ENCODE data around the gene TRABD. TPM values are rescaled to one million over a fixed set of nuclear protein-coding genes. Genes with fewer than 3 reads are reported as not detected.

Gene TRABD
- total and polyA plus RNA-seq, 2 donors (not counting 1 experiment from before 2014, with no cell fraction given), result 11.8 to 17.2 TPM

- H3K4me2 ChIP-seq (ENCODE audit: extremely low read depth, insufficient read depth, low read length), result no peak overlapping the region
- no peak for TF ChIP-seq EZH2 (IDR thresholded peaks at IDR 0.05; ENCODE audit: low read length, missing control alignments)
- no peak for TF ChIP-seq CTCF (conservative IDR thresholded peaks at IDR 0.05 in 1 of 2, IDR thresholded peaks at IDR 0.05 in 1 of 2; ENCODE audit: low read depth in 1 of 2, low read length in 2 of 2)
- H3K79me2 ChIP-seq (ENCODE audit: control insufficient read depth, insufficient read depth, low read length), result peaks cover 15% of the 10 kb centered on the region
- no peak overlapping the region for H3K27ac ChIP-seq (ENCODE audit: insufficient read depth, low read length)
- H3K4me1 ChIP-seq (ENCODE audit: control insufficient read depth, extremely low read depth, insufficient read depth, low read length), result no peaks in the 10 kb centered on the region
- H3K4me3 ChIP-seq (replicated peaks in 1 of 4; ENCODE audit: control extremely low read depth in 1 of 4, insufficient read depth in 1 of 4, low read depth in 3 of 4, low read length in 4 of 4), result no peak overlapping the region
- no peak overlapping the region for H2AFZ ChIP-seq (ENCODE audit: low read length)
- H3K27me3 ChIP-seq (ENCODE audit: control insufficient read depth, insufficient read depth, low read length), result no peaks in the 10 kb centered on the region
- H3K9ac ChIP-seq (ENCODE audit: insufficient read depth, low read length), result no peak overlapping the region
- H3K36me3 ChIP-seq (ENCODE audit: control insufficient read depth, insufficient read depth, low read length), result peaks cover 49% of the 10 kb centered on the region
- H4K20me1 ChIP-seq (ENCODE audit: control insufficient read depth, extremely low read depth, insufficient read depth, low read length), result peaks cover 4% of the 10 kb centered on the region
- DNase-seq (ENCODE audit: low read depth in 2 of 2), result no peak
- no peaks in the 10 kb centered on the region for H3K9me3 ChIP-seq (ENCODE audit: control insufficient read depth, insufficient read depth, low read depth, low read length)
Measured at GRCh38 chr22:50216055-50216683, 30.5 kb downstream of the TRABD start.

- peaks cover 4% of the 10 kb centered on the region for H4K20me1 ChIP-seq (ENCODE audit: control insufficient read depth, extremely low read depth, insufficient read depth, low read length)
- no peak overlapping the region for H3K4me2 ChIP-seq (ENCODE audit: extremely low read depth, insufficient read depth, low read length)
- TF ChIP-seq EZH2 (IDR thresholded peaks at IDR 0.05; ENCODE audit: low read length, missing control alignments) (no peak), CTCF (conservative IDR thresholded peaks at IDR 0.05 in 1 of 2, IDR thresholded peaks at IDR 0.05 in 1 of 2; ENCODE audit: low read depth in 1 of 2, low read length in 2 of 2) (no peak)
- peaks cover 51% of the 10 kb centered on the region for H3K36me3 ChIP-seq (ENCODE audit: control insufficient read depth, insufficient read depth, low read length)
- no peaks in the 10 kb centered on the region for H3K4me1 ChIP-seq (ENCODE audit: control insufficient read depth, extremely low read depth, insufficient read depth, low read length)
- peaks cover 15% of the 10 kb centered on the region for H3K79me2 ChIP-seq (ENCODE audit: control insufficient read depth, insufficient read depth, low read length)
- no peak overlapping the region for H3K9ac ChIP-seq (ENCODE audit: insufficient read depth, low read length)
- H3K4me3 ChIP-seq (replicated peaks in 1 of 4; ENCODE audit: control extremely low read depth in 1 of 4, insufficient read depth in 1 of 4, low read depth in 3 of 4, low read length in 4 of 4), result no peak overlapping the region
- DNase-seq (ENCODE audit: low read depth in 2 of 2), result no peak
- H2AFZ ChIP-seq (ENCODE audit: low read length), result no peak overlapping the region
- H3K27ac ChIP-seq (ENCODE audit: insufficient read depth, low read length), result no peak overlapping the region
- no peaks in the 10 kb centered on the region for H3K9me3 ChIP-seq (ENCODE audit: control insufficient read depth, insufficient read depth, low read depth, low read length)
- H3K27me3 ChIP-seq (ENCODE audit: control insufficient read depth, insufficient read depth, low read length), result no peaks in the 10 kb centered on the region
Measured at GRCh38 chr22:50216684-50217520, 31.2 kb downstream of the TRABD start.

- Histone ChIP-seq H3K36me3 (ENCODE audit: control insufficient read depth, insufficient read depth, low read length) (peaks cover 52% of the 10 kb centered on the region), H3K27me3 (ENCODE audit: control insufficient read depth, insufficient read depth, low read length) (no peaks in the 10 kb centered on the region), H3K9me3 (ENCODE audit: control insufficient read depth, insufficient read depth, low read depth, low read length) (no peaks in the 10 kb centered on the region), H3K9ac (ENCODE audit: insufficient read depth, low read length) (no peak overlapping the region), H2AFZ (ENCODE audit: low read length) (no peak overlapping the region), H3K4me2 (ENCODE audit: extremely low read depth, insufficient read depth, low read length) (no peak overlapping the region), H3K4me1 (ENCODE audit: control insufficient read depth, extremely low read depth, insufficient read depth, low read length) (no peaks in the 10 kb centered on the region), H3K27ac (ENCODE audit: insufficient read depth, low read length) (no peak overlapping the region), H4K20me1 (ENCODE audit: control insufficient read depth, extremely low read depth, insufficient read depth, low read length) (peaks cover 4% of the 10 kb centered on the region), H3K79me2 (ENCODE audit: control insufficient read depth, insufficient read depth, low read length) (peaks cover 9% of the 10 kb centered on the region), H3K4me3 (replicated peaks in 1 of 4; ENCODE audit: control extremely low read depth in 1 of 4, insufficient read depth in 1 of 4, low read depth in 3 of 4, low read length in 4 of 4) (no peak overlapping the region)
- TF ChIP-seq CTCF (conservative IDR thresholded peaks at IDR 0.05 in 1 of 2, IDR thresholded peaks at IDR 0.05 in 1 of 2; ENCODE audit: low read depth in 1 of 2, low read length in 2 of 2) (no peak), EZH2 (IDR thresholded peaks at IDR 0.05; ENCODE audit: low read length, missing control alignments) (no peak)
- no peak for DNase-seq (ENCODE audit: low read depth in 2 of 2)
Measured at GRCh38 chr22:50217543-50218152, 31.9 kb downstream of the TRABD start.

All from fibroblast of lung (primary cell).